Ovary (tissue), 3 donors: ENCODE measurements around the gene XIST.

Experiments
- POLR2A ChIP-seq: fragments of 450-650 bp; IDR thresholded peaks from one replicate; pipeline ENCODE4 v1.6.1; 2017; ENCODE audit warnings: antibody characterized with exemption, mild to moderate bottlenecking, moderate library complexity
- TF ChIP-seq, protein P1 (sequence below), 3 donors: fragments of 450-650 bp in 2 of 3; fragments of 200-600 bp in 1 of 3; IDR thresholded peaks; one replicate each; pipeline versions ENCODE4 v1.5.1 to v1.8.0; 2016 to 2022; ENCODE audit warnings: antibody characterized with exemption in 3 of 3, mild to moderate bottlenecking in 1 of 3
- donor health status: DM: no; HTN: no; CAD: no.

DNA sequence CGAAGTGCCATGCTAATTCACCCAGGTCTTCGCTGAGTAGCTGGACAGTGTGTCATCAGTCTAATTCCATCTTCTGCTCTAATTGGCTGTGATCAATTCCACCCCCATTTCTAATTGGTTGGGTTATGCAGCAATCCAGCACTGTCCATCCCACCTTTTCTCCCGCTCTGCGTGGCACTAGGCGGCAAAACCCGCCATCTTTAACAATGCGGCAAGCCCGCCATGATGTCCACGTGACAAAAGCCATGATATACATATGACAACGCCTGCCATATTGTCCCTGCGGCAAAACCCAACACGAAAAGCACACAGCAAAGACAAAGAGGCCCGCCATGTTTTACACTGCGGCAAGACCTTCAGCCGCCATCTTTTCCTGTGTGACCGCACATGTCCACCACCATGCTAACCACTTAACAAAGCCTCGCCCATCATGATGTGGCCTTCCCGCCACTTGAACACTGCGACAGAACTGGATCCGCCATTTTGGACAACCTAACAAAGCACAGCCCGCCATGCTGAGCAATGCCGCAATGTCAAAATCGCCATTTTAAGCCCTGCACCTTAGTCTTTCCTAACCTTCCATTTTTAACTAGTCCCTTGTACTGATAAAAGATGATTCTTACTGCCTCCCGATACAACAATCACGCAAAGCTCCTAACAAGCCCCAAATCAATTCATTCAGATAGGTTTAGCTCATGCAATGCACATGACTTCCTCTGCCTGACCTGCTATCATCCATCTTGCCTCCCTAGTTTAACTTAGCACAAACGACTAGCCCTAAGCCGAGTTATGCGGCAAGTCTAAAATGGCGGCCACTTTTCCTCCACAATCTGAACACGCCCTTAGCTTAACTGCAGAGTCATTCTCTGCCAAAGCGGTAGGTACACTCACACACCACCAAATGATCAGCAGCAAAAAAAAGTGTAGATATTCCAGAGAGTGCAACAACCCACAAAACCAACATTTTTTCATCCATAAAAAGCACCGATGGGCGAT is 1.2 kb downstream of the XIST start:
- TF ChIP-seq, protein P1, sequence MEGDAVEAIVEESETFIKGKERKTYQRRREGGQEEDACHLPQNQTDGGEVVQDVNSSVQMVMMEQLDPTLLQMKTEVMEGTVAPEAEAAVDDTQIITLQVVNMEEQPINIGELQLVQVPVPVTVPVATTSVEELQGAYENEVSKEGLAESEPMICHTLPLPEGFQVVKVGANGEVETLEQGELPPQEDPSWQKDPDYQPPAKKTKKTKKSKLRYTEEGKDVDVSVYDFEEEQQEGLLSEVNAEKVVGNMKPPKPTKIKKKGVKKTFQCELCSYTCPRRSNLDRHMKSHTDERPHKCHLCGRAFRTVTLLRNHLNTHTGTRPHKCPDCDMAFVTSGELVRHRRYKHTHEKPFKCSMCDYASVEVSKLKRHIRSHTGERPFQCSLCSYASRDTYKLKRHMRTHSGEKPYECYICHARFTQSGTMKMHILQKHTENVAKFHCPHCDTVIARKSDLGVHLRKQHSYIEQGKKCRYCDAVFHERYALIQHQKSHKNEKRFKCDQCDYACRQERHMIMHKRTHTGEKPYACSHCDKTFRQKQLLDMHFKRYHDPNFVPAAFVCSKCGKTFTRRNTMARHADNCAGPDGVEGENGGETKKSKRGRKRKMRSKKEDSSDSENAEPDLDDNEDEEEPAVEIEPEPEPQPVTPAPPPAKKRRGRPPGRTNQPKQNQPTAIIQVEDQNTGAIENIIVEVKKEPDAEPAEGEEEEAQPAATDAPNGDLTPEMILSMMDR (IDR thresholded peaks at IDR 0.05): no peak
- TF ChIP-seq POLR2A: no peak
